Uterus (tissue), 4 donors: ENCODE data around the gene RTL1. TPM values are rescaled to one million over a fixed set of nuclear protein-coding genes. Genes with fewer than 3 reads are reported as not detected.

ENCODE experiments used
- DNase-seq, 2 donors: peaks; one replicate each; pipeline ENCODE4 v3.0.0-alpha.2; 2019 to 2020
- H3K27ac ChIP-seq, 2 donors: fragments of 200-600 bp; sonication (generic); 1 replicate in 1 of 2; 2 replicates in 1 of 2; pipeline ENCODE4 v1.5.1; 2016 to 2018
- H3K27me3 ChIP-seq, 2 donors: fragments of 200-600 bp; sonication (generic); one replicate each; pipeline ENCODE4 v1.5.1; 2018 to 2019; ENCODE audit warnings: control low read depth in 1 of 2
- H3K36me3 ChIP-seq, 2 donors: fragments of 200-600 bp; sonication (generic); one replicate each; pipeline ENCODE4 v1.5.1; 2019; ENCODE audit warnings: control low read depth in 1 of 2
- H3K4me1 ChIP-seq, 2 donors: fragments of 200-600 bp; sonication (generic); one replicate each; pipeline ENCODE4 v1.5.1; 2018 to 2019; ENCODE audit warnings: control low read depth in 1 of 2
- H3K4me3 ChIP-seq, 2 donors: fragments of 200-600 bp; sonication (generic); 1 replicate in 1 of 2; 2 replicates in 1 of 2; pipeline ENCODE4 v1.5.1; 2018 to 2019; ENCODE audit warnings: mild to moderate bottlenecking in 1 of 2
- H3K9me3 ChIP-seq, 2 donors: fragments of 200-600 bp; sonication (generic); one replicate each; pipeline ENCODE4 v1.5.1; 2019; ENCODE audit warnings: control low read depth in 1 of 2
- CTCF ChIP-seq, 4 experiments: fragments of 200-600 bp in 2 of 4; fragments of 450-650 bp in 2 of 4; sonication (generic) in 2 of 4; IDR thresholded peaks; one replicate each; pipeline ENCODE4 v1.5.1; 2016 to 2019; ENCODE audit warnings: antibody characterized with exemption in 4 of 4, mild to moderate bottlenecking in 2 of 4, moderate library complexity in 1 of 4
- POLR2A ChIP-seq, 2 donors: fragments of 450-650 bp; IDR thresholded peaks; one replicate each; pipeline ENCODE4 v1.6.1; 2016; ENCODE audit warnings: antibody characterized with exemption in 2 of 2, mild to moderate bottlenecking in 1 of 2, moderate library complexity in 1 of 2
- intact Hi-C: fragments of 100-400 bp; cut with DNase I; formaldehyde crosslinking; loops from one replicate; pipeline ENCODE4 v1.15.1; 2023; ENCODE audit warnings: low total_unique reads
- total RNA-seq, 4 donors: library from RNA; depleted of rRNA in 3 of 4; stranded (reverse); fragments of >200 nt in 3 of 4; gene quantifications; one replicate each; pipeline versions ENCODE4 v1.1.0 to v1.2.4, GENCODE V29; 2014 to 2023
- donor health status: DM: yes; HTN: yes; CAD: no.

RTL1 gene
- total RNA-seq, 4 donors from 2014 or later = 0.21 TPM; not detected in 3

- intact Hi-C loops = no loop called here
- H3K4me1 ChIP-seq = no peaks in the 10 kb centered on the region
- no peak for TF ChIP-seq POLR2A (IDR thresholded peaks at IDR 0.05)
- H3K4me3 ChIP-seq = no peak overlapping the region
- H3K27me3 ChIP-seq = no peaks in the 10 kb centered on the region
- no peaks in the 10 kb centered on the region for H3K36me3 ChIP-seq
- H3K27ac ChIP-seq = peak overlapping the region in 1 of 2 donors; percentile 61
- no peaks in the 10 kb centered on the region for H3K9me3 ChIP-seq
- DNase-seq = peak; percentile 8 to 15
Observed at GRCh38 chr14:100890061-100890850, 13.3 kb downstream of the RTL1 start.

GRCh38 chr14:100889641-100890040 lies 13.9 kb downstream of the RTL1 start:
- Histone ChIP-seq H3K36me3 (no peaks in the 10 kb centered on the region), H3K9me3 (no peaks in the 10 kb centered on the region), H3K4me1 (no peaks in the 10 kb centered on the region), H3K27ac (peak overlapping the region in 1 of 2 donors; percentile 61), H3K4me3 (no peak overlapping the region), H3K27me3 (no peaks in the 10 kb centered on the region)
- DNase-seq = peak; percentile 9 to 12
- intact Hi-C loops = no loop called here
- TF ChIP-seq CTCF (IDR thresholded peaks at IDR 0.05) = no peak
- no peak for TF ChIP-seq POLR2A (IDR thresholded peaks at IDR 0.05)

- no peaks in the 10 kb centered on the region for H3K36me3 ChIP-seq
- no peaks in the 10 kb centered on the region for H3K4me1 ChIP-seq
- no peaks in the 10 kb centered on the region for H3K27me3 ChIP-seq
- H3K9me3 ChIP-seq = no peaks in the 10 kb centered on the region
- no peak overlapping the region for H3K4me3 ChIP-seq
- DNase-seq = peak; percentile 4 to 10
- intact Hi-C loops = no loop called here
- TF ChIP-seq CTCF (IDR thresholded peaks at IDR 0.05) (no peak), POLR2A (IDR thresholded peaks at IDR 0.05) (no peak)
- H3K27ac ChIP-seq = peak overlapping the region; percentile 34 to 61
Observed at GRCh38 chr14:100888789-100889315, 14.7 kb downstream of the RTL1 start.

GRCh38 chr14:100887728-100888335 lies 15.7 kb downstream of the RTL1 start:
- H3K27me3 ChIP-seq = no peaks in the 10 kb centered on the region
- intact Hi-C loops = no loop called here
- DNase-seq = no peak

GRCh38 chr14:100885617-100886016 lies 17.9 kb downstream of the RTL1 start:
- H3K4me3 ChIP-seq = no peak overlapping the region
- no peak for DNase-seq
- no peaks in the 10 kb centered on the region for H3K9me3 ChIP-seq
- H3K4me1 ChIP-seq = no peaks in the 10 kb centered on the region
- no peak overlapping the region for H3K27ac ChIP-seq
- TF ChIP-seq CTCF (IDR thresholded peaks at IDR 0.05) (no peak), POLR2A (IDR thresholded peaks at IDR 0.05) (no peak)
- intact Hi-C loops = no loop called here
- H3K27me3 ChIP-seq = no peaks in the 10 kb centered on the region
- H3K36me3 ChIP-seq = no peaks in the 10 kb centered on the region

More at GRCh38 chr14:100887728-100888335, 15.7 kb downstream of the RTL1 start:
- Histone ChIP-seq H3K36me3 (no peaks in the 10 kb centered on the region), H3K4me1 (no peaks in the 10 kb centered on the region), H3K27ac (peak overlapping the region; percentile 9 to 34), H3K4me3 (no peak overlapping the region), H3K9me3 (no peaks in the 10 kb centered on the region)
- TF ChIP-seq CTCF (IDR thresholded peaks at IDR 0.05) = no peak
- TF ChIP-seq POLR2A (IDR thresholded peaks at IDR 0.05) = no peak
